Activated CD8-positive, alpha-beta memory T cell treated with anti-CD3 and anti-CD28 coated beads, Interleukin-2, amount 50 U/mL, for 4 hours (primary cell): ENCODE results near the gene FST.

Experiments
- DNase-seq: peaks from one replicate; pipeline ENCODE4 v3.0.0-alpha.2; 2020

Gene FST

GRCh38 chr5:53475320-53475719 is 5.1 kb upstream of the FST start:
- DNase-seq: no peak

- DNase-seq: no peak
Observed at GRCh38 chr5:53476019-53476418, 4.4 kb upstream of the FST start.

- DNase-seq: no peak
Observed at GRCh38 chr5:53476531-53477480, 3.6 kb upstream of the FST start.

GRCh38 chr5:53478411-53479044 is 1.9 kb upstream of the FST start:
- no peak for DNase-seq

- no peak for DNase-seq
Observed at GRCh38 chr5:53479045-53479589, 1.3 kb upstream of the FST start.

GRCh38 chr5:53479590-53480415 is 626 bp upstream of the FST start:
- peak; percentile 25 for DNase-seq

GRCh38 chr5:53481159-53481886 is 894 bp downstream of the FST start:
- no peak for DNase-seq

- peak; percentile 58 for DNase-seq
Observed at GRCh38 chr5:53481887-53482716, 1.7 kb downstream of the FST start.

- DNase-seq: peak; percentile 18
Observed at GRCh38 chr5:53482717-53483638, 2.5 kb downstream of the FST start.

- DNase-seq: no peak
Observed at GRCh38 chr5:53487436-53487835, 7.0 kb downstream of the FST start.

GRCh38 chr5:53488195-53488722 is 7.8 kb downstream of the FST start:
- no peak for DNase-seq

GRCh38 chr5:53490747-53491146 is 10.3 kb downstream of the FST start:
- DNase-seq: no peak

GRCh38 chr5:53501054-53501453 is 20.6 kb downstream of the FST start:
- DNase-seq: no peak

- no peak for DNase-seq
Observed at GRCh38 chr5:53503562-53504218, 23.3 kb downstream of the FST start.

- DNase-seq: no peak
Observed at GRCh38 chr5:53507013-53507412, 26.6 kb downstream of the FST start.

GRCh38 chr5:53508125-53508524 is 27.7 kb downstream of the FST start:
- no peak for DNase-seq

GRCh38 chr5:53512539-53512938 is 32.1 kb downstream of the FST start:
- DNase-seq: no peak

- no peak for DNase-seq
Observed at GRCh38 chr5:53515988-53516387, 35.6 kb downstream of the FST start.

GRCh38 chr5:53520813-53521212 is 40.4 kb downstream of the FST start:
- no peak for DNase-seq
